Left ventricle myocardium inferior (tissue), 1 donor: Measurements from ENCODE around the gene TSC22D3. TPM values are rescaled to one million over a fixed set of nuclear protein-coding genes. Genes with fewer than 3 reads are reported as not detected.

Experiments
- DNase-seq: peaks from one replicate; pipeline ENCODE4 v3.0.0-alpha.2; 2020
- H3K27ac ChIP-seq: fragments of 200-600 bp; replicated peaks from 2 replicates; pipeline ENCODE4 v1.8.0; 2021
- H3K27me3 ChIP-seq: fragments of 200-600 bp; 2 replicates; pipeline ENCODE4 v1.8.0; 2021; ENCODE audit warnings: low read depth
- H3K36me3 ChIP-seq: fragments of 200-600 bp; 2 replicates; pipeline ENCODE4 v1.8.0; 2021
- H3K4me1 ChIP-seq: fragments of 200-600 bp; 2 replicates; pipeline ENCODE4 v1.8.0; 2021
- H3K4me3 ChIP-seq: fragments of 200-600 bp; 2 replicates; pipeline ENCODE4 v1.8.0; 2021; ENCODE audit warnings: mild to moderate bottlenecking, moderate library complexity
- H3K9me3 ChIP-seq: fragments of 200-600 bp; replicated peaks from 2 replicates; pipeline ENCODE4 v1.8.0; 2021
- intact Hi-C: fragments of 100-400 bp; cut with micrococcal nuclease; formaldehyde crosslinking; loops from one replicate; pipeline ENCODE4 v1.11.0; 2022
- total RNA-seq: library from RNA; stranded (reverse); fragmentation: NEBNext Ultra II Directional; extraction: Animal tissue kit (Norgen Biotek cat#: 25700); gene quantifications from one replicate; pipeline ENCODE4 v1.2.1, GENCODE V29; 2021
- TF ChIP-seq, protein P1 (sequence below): fragments of 200-600 bp; IDR thresholded peaks from 2 replicates; pipeline ENCODE4 v1.8.0; 2021; ENCODE audit warnings: antibody characterized with exemption, mild to moderate bottlenecking, borderline replicate concordance
- donor health status: DM: no; HTN: yes; CAD: no; lungs with severe emphysema.

The TSC22D3 gene
- total RNA-seq, 1 donor from 2014 or later: 58.9 TPM

DNA sequence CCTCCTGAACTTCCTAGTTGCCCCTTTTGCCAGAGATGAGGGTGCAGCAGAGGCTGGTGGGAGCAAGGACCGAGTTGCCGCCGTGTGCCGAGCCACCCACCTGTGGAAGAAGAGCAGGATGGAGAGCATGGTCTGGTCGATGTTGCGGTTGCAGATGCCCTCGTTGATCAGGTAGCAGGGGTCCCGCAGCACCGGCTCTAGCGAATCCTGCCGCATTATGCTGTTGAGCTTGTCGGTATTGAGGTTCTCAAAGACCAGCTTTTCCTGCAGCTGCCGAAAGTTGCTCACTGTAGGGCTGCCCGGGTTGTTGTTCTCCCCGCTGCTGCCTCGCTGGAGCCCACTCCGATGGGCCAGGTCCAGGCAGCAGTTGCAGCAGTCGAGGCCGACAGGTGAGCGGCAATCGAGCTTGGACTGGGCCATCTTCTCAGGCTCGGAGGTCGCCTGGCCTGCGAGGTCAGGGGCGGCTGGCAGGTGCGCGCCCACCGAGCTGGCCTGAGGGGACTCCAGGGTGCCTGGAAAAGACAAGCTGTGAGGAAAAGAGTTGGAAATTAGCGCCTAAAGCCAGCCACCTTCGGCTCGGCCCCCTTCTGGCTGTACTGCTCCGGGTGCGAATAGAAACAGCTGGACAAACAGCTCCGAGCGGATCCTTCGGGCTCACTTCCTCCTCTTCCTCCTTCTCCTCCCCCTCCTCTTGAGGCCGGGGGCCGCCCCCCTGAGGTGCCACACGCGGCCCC lies 420 bp downstream of the TSC22D3 start:
- peak overlapping the region; percentile 73 for H3K4me3 ChIP-seq
- H3K27ac ChIP-seq: peak overlapping the region; percentile 87
- intact Hi-C loops: loop anchor here (5.0 kb wide), 2 partner anchors 48 to 118 kb away; no protein-coding TSS in a partner anchor
- TF ChIP-seq, protein P1, sequence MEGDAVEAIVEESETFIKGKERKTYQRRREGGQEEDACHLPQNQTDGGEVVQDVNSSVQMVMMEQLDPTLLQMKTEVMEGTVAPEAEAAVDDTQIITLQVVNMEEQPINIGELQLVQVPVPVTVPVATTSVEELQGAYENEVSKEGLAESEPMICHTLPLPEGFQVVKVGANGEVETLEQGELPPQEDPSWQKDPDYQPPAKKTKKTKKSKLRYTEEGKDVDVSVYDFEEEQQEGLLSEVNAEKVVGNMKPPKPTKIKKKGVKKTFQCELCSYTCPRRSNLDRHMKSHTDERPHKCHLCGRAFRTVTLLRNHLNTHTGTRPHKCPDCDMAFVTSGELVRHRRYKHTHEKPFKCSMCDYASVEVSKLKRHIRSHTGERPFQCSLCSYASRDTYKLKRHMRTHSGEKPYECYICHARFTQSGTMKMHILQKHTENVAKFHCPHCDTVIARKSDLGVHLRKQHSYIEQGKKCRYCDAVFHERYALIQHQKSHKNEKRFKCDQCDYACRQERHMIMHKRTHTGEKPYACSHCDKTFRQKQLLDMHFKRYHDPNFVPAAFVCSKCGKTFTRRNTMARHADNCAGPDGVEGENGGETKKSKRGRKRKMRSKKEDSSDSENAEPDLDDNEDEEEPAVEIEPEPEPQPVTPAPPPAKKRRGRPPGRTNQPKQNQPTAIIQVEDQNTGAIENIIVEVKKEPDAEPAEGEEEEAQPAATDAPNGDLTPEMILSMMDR: no peak
- H3K9me3 ChIP-seq: no peaks in the 10 kb centered on the region
- DNase-seq: no peak
- H3K27me3 ChIP-seq: no peaks in the 10 kb centered on the region
- H3K4me1 ChIP-seq: peaks cover 20% of the 10 kb centered on the region
- H3K36me3 ChIP-seq: no peaks in the 10 kb centered on the region

DNA sequence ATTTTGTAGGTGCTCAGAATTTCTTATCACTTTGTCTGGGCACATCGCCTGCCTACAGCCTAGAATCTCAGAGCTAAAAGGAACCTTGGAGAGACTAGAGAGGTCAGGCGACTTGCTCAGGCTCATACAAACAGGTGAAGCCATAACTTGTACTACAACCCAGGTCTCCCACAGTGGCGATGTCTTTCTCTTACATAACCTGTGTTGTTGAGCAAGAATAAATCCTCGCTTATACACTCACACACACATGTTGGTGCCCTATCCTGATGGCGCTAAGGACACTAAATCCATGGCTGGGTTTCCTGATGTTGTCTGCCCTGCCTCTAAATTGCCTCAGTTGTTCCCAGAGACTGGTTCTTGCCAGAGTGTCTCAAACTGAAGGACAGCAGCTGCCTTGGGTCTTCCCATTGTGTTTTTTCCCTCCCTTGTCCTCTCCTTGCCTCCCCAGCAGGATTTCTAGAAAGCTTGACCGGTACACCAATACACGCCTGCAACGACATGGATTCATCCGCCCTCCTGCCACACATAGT lies 1.6 kb downstream of the TSC22D3 start:
- Histone ChIP-seq H3K4me3 (peak overlapping the region; percentile 73), H3K9me3 (no peaks in the 10 kb centered on the region), H3K4me1 (peaks cover 20% of the 10 kb centered on the region), H3K27me3 (no peaks in the 10 kb centered on the region), H3K27ac (peak overlapping the region; percentile 87), H3K36me3 (no peaks in the 10 kb centered on the region)
- TF ChIP-seq, protein P1: no peak
- DNase-seq: no peak
- intact Hi-C loops: no loop called here

DNA sequence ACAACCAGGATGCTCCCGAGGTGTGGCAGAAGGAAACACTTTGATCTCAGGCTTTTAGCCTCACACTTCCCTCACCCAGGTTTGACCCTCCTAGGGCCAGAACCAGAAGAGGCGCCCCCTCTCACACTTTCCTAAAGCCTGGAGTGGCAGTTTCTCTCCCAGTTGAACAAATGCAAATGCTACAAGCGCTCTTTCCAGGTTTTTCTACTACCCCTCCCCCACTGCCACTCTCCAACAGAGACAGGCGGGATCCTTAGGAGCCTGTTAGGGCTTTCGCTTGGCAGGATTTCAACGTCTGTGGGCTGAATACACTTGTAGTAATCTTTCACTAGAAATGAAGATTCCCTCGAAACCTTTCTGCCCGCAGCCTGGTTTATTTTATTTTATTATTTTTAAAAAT lies 2.4 kb downstream of the TSC22D3 start:
- Histone ChIP-seq H3K27me3 (no peaks in the 10 kb centered on the region), H3K36me3 (no peaks in the 10 kb centered on the region), H3K4me1 (peaks cover 20% of the 10 kb centered on the region), H3K4me3 (peak overlapping the region; percentile 73), H3K27ac (no peak overlapping the region), H3K9me3 (no peaks in the 10 kb centered on the region)
- TF ChIP-seq, protein P1: no peak
- intact Hi-C loops: no loop called here
- DNase-seq: no peak

DNA sequence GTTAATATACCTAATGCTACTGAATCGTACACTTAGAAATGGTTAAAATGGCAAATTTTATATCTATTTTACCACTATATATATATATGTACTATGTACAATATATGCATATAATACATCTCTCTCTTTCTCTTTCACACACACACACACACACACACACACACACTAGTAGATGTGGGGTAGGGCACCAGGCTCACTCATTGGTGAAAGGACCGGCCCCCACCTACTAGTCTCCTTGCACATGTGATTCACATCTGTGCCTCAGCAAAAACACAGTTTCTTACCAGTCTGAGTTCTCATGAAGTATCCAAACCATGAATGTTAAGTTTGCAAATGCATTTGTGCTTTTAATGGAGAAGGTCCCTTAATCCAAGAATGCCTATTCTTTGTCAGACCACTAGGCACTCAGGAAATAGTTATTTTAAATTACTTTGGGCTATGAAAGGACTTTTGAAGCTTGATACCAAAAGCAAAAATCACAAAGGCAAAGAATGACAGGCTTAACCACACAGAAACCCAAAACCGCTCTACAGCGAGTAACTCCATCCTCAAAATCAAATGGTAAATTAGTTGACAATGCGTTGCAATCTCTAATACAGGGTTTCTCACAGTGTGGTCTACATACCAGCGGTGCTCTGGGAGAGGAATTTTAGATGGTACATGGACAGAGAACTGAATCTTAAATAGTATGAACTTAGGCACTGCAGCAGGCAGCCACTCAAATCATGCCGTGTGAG lies 5.8 kb downstream of the TSC22D3 start:
- TF ChIP-seq, protein P1: no peak
- no peak overlapping the region for H3K4me3 ChIP-seq
- no peak overlapping the region for H3K27ac ChIP-seq
- no peaks in the 10 kb centered on the region for H3K27me3 ChIP-seq
- no peak for DNase-seq
- no peaks in the 10 kb centered on the region for H3K36me3 ChIP-seq
- H3K9me3 ChIP-seq: no peaks in the 10 kb centered on the region
- intact Hi-C loops: loop anchor here (5.0 kb wide), 1 partner anchor 37 kb away; no protein-coding TSS in a partner anchor
- peaks cover 23% of the 10 kb centered on the region for H3K4me1 ChIP-seq

DNA sequence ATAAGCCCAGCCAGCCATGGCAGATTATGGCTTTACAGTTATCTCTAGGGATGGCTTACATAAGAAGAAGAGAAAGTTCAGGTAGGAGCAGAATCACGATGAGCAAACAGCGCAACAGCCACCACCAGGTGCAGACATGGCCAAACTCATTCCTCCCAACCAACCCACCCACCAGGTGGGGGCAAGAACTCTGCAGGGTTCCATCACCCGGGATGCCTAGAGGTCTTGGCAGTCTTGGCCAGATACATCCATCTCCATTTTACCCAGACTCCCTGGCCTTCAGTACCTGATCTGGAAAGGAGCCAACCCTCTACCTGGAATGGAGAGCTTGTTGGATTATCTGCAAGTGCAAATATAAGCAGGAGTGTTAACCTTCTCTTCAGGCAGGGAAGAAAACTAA lies 7.5 kb downstream of the TSC22D3 start:
- H3K4me1 ChIP-seq: peaks cover 23% of the 10 kb centered on the region
- H3K27me3 ChIP-seq: no peaks in the 10 kb centered on the region
- no peak overlapping the region for H3K27ac ChIP-seq
- no peak overlapping the region for H3K4me3 ChIP-seq
- H3K9me3 ChIP-seq: no peaks in the 10 kb centered on the region
- DNase-seq: no peak
- intact Hi-C loops: loop anchor here (5.0 kb wide), 1 partner anchor 36 kb away; no protein-coding TSS in a partner anchor
- H3K36me3 ChIP-seq: no peaks in the 10 kb centered on the region
- TF ChIP-seq, protein P1: no peak
